HG03354 (cell line): Measurements from ENCODE around the gene INPP5B.

Experiments used
- ATAC-seq: cut with Tn5 transposase; IDR thresholded peaks from one replicate; pipeline ENCODE4 v1.9.1; 2021; ENCODE audit warnings: mild to moderate bottlenecking; ENCODE audit not compliant: unreplicated experiment, poor library complexity, severe bottlenecking

The INPP5B gene

GRCh38 chr1:37888022-37888700 lies 58.7 kb downstream of the INPP5B start:
- ATAC-seq: no peak

- no peak for ATAC-seq
Measured at GRCh38 chr1:37884145-37884544, 62.7 kb downstream of the INPP5B start.

GRCh38 chr1:37883671-37884070 lies 63.2 kb downstream of the INPP5B start:
- no peak for ATAC-seq

- no peak for ATAC-seq
Measured at GRCh38 chr1:37879865-37880264, 67.0 kb downstream of the INPP5B start.

- no peak for ATAC-seq
Measured at GRCh38 chr1:37878071-37878470, 68.8 kb downstream of the INPP5B start.

GRCh38 chr1:37875833-37876232 lies 71.0 kb downstream of the INPP5B start:
- ATAC-seq: no peak

GRCh38 chr1:37872692-37873091 lies 74.2 kb downstream of the INPP5B start:
- ATAC-seq: no peak

GRCh38 chr1:37868466-37868865 lies 78.4 kb downstream of the INPP5B start:
- ATAC-seq: no peak

- ATAC-seq: no peak
Measured at GRCh38 chr1:37867784-37868183, 79.1 kb downstream of the INPP5B start.

- no peak for ATAC-seq
Measured at GRCh38 chr1:37866491-37866890, 80.4 kb downstream of the INPP5B start.

- ATAC-seq: no peak
Measured at GRCh38 chr1:37865348-37866120, 81.3 kb downstream of the INPP5B start.

GRCh38 chr1:37862330-37862729 lies 84.5 kb downstream of the INPP5B start:
- no peak for ATAC-seq

GRCh38 chr1:37861151-37861550 lies 85.7 kb downstream of the INPP5B start:
- ATAC-seq: no peak

- no peak for ATAC-seq
Measured at GRCh38 chr1:37860346-37860666, 86.5 kb downstream of the INPP5B start.

GRCh38 chr1:37859507-37860345 lies 87.1 kb downstream of the INPP5B start, which contains the start of gene MTF1:
Gene MTF1, minus strand, starts transcription at chr1:37859592. Its CDS starts 1,934 bp downstream, at chr1:37857658.
- peak; percentile 94 for ATAC-seq

GRCh38 chr1:37858931-37859506 lies 87.8 kb downstream of the INPP5B start:
- peak; percentile 34 for ATAC-seq

GRCh38 chr1:37854406-37854805 lies 92.4 kb downstream of the INPP5B start:
- ATAC-seq: no peak

- ATAC-seq: no peak
Measured at GRCh38 chr1:37853157-37853556, 93.7 kb downstream of the INPP5B start.

GRCh38 chr1:37851782-37852210 lies 95.1 kb downstream of the INPP5B start:
- ATAC-seq: no peak

- no peak for ATAC-seq
Measured at GRCh38 chr1:37851262-37851661, 95.6 kb downstream of the INPP5B start.
